Measurements from ENCODE around the gene RPL36AL.

RPL36AL gene

GRCh38 chr14:49569281-49569680 lies 51.1 kb downstream of the RPL36AL start:
- no peak for TF ChIP-seq CTCF (IDR thresholded peaks at IDR 0.05; ENCODE audit: insufficient read depth, low read length, missing control alignments)
- no peak for DNase-seq (ENCODE audit: low read depth, low spot score)
- POLR2A ChIA-PET, result no interaction called here
- CTCF ChIA-PET, result interaction anchor here (1.3 kb wide), 1 partner anchor 108 kb away, joined by 4 read pairs; no protein-coding TSS in a partner anchor
- no peak overlapping the region for H3K4me3 ChIP-seq (ENCODE audit: low read depth, low read length)
